Subcutaneous abdominal adipose tissue (tissue), 5 donors: ENCODE data around the gene UNKL.

Experiments
- H3K27ac ChIP-seq: one replicate; pipeline ENCODE4 v1.7.0; 2013; ENCODE audit warnings: low read depth, mild to moderate bottlenecking, inconsistent platforms, low read length, moderate library complexity
- H3K27me3 ChIP-seq, 5 donors: one replicate each; pipeline ENCODE4 v1.7.0; 2013; ENCODE audit warnings: low read length in 5 of 5, inconsistent platforms in 1 of 5; ENCODE audit not compliant: control insufficient read depth in 5 of 5, insufficient read depth in 4 of 5
- H3K36me3 ChIP-seq, 5 donors: one replicate each; pipeline ENCODE4 v1.7.0; 2013; ENCODE audit warnings: low read length in 5 of 5; ENCODE audit not compliant: control insufficient read depth in 5 of 5, insufficient read depth in 5 of 5
- H3K4me1 ChIP-seq, 5 donors: one replicate each; pipeline ENCODE4 v1.7.0; 2013; ENCODE audit warnings: low read length in 5 of 5, mild to moderate bottlenecking in 3 of 5, moderate library complexity in 1 of 5; ENCODE audit not compliant: control insufficient read depth in 5 of 5, insufficient read depth in 5 of 5
- H3K4me3 ChIP-seq, 5 donors: one replicate each; pipeline ENCODE4 v1.7.0; 2013; ENCODE audit warnings: low read length in 5 of 5, low read depth in 1 of 5
- H3K9ac ChIP-seq, 5 donors: one replicate each; pipeline ENCODE4 v1.7.0; 2013; ENCODE audit warnings: low read length in 5 of 5, mild to moderate bottlenecking in 4 of 5, moderate library complexity in 3 of 5
- H3K9me3 ChIP-seq, 5 donors: one replicate each; pipeline ENCODE4 v1.7.0; 2013; ENCODE audit warnings: low read length in 5 of 5; ENCODE audit not compliant: control insufficient read depth in 5 of 5
- donor health status: healthy.
- donor health status: healthy.
- donor health status: healthy.
- donor health status: healthy.
- donor health status: healthy.

Gene UNKL

DNA sequence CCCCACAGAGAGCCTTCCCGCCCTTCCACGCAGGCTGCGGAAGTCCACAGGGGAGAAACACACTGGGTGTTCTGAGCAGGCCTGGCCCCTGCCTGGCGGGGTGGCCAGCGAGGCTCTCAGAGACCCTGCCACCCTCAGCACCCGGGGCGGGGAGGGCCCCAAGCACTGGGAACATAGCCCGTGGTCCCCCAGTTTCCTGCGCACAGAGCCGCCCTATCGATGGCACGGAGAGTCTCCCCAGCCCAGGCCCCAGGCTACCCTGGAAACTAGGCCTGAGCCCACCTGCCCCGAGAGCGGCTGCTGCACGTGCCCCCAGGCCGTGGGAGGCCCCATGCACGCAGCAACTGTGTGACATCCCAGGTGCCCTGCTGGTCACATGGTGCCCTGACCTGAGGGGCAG, 40.1 kb upstream of the UNKL start:
- Histone ChIP-seq H3K4me3 (no peak overlapping the region), H3K9me3 (no peaks in the 10 kb centered on the region), H3K27ac (no peak overlapping the region), H3K4me1 (no peaks in the 10 kb centered on the region), H3K9ac (no peak overlapping the region), H3K36me3 (peaks cover 0 to 93% (median 84%) of the 10 kb centered on the region in 5 donors), H3K27me3 (no peaks in the 10 kb centered on the region)

- H3K27me3 ChIP-seq: no peaks in the 10 kb centered on the region
- no peaks in the 10 kb centered on the region for H3K4me1 ChIP-seq
- no peak overlapping the region for H3K27ac ChIP-seq
- no peak overlapping the region for H3K9ac ChIP-seq
- H3K9me3 ChIP-seq: no peaks in the 10 kb centered on the region
- H3K36me3 ChIP-seq: peaks cover 0 to 96% (median 86%) of the 10 kb centered on the region in 5 donors
- no peak overlapping the region for H3K4me3 ChIP-seq
These were observed 38.8 kb upstream of the UNKL start for GRCh38 chr16:1453316-1453715.

DNA sequence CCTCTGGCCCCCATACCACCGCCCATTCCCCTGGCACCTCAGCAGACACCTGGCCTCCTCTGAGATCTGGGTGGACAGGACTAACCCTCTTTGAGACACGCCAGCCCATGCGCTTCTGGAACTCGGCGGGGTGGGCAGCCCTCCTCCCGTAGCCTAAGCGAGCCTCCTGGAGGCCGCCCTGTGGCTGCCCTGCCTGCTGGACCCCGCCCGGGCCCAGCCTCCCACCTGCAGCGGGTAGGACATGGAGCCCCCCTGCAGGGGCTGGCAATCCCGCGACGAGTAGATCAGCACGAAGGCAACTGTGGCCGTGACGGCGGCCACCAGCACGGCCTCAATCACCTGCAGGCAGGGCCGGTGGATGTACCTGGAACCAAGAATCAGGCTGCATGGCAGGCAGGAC, 38.0 kb upstream of the UNKL start:
- Histone ChIP-seq H3K4me3 (no peak overlapping the region), H3K36me3 (peaks cover 0 to 96% (median 87%) of the 10 kb centered on the region in 5 donors), H3K9me3 (no peaks in the 10 kb centered on the region), H3K9ac (no peak overlapping the region), H3K27ac (no peak overlapping the region), H3K27me3 (no peaks in the 10 kb centered on the region), H3K4me1 (no peaks in the 10 kb centered on the region)

DNA sequence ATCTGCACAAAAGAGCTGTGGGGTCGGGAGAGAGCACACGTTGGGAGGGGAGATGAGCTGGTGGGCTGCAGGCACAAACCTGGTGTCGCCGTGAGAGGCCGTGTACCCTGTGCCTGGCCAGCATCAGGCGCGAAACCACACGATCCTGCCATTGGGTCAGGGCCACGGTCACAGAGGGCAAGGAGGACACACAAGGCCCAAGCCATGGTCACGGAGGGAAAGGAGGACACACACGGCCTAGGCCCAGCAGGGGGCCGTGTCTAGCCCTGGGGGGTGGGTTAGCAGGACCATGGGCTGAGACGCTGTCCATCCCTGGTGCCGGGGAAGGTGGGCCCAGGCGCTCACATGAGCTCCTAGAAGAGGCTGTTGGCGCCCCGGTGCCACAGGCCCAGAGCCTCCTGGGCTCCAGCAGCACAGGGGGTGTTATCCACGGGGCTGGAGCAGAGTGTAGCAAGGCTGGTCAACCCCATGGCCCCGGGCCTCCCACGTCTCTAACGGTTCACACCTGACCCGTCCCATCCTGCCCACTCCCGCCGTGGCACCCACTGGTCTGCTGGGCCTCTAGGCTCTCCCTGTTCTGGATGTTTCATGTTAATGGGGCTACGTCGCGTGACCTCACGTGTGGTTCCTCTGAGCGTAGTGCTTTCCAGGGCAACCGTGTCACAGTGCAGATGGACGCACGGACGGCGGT, 37.3 kb upstream of the UNKL start:
- H3K36me3 ChIP-seq: peaks cover 0 to 95% (median 85%) of the 10 kb centered on the region in 5 donors

DNA sequence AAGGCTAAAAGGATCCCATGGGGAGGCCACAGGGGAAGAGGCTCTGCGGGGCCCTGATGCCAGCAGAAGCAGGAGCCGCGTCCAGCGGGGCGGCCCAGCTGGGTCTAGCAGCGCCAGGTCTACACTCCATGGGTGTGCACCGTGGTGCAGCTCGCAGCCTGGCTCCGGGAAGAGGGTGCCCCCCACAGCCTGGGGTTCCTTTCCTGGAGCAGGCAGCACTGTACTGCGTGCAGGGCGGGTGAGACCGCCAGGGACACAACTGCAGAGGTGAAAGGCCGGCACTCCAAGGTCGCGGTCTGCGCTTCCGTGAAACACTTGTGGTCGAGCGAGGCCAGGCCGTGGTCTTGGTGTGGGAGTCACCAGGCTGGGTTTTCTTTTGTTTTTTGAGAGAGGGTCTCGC, 36.3 kb upstream of the UNKL start:
- H3K4me3 ChIP-seq: no peak overlapping the region
- no peaks in the 10 kb centered on the region for H3K4me1 ChIP-seq
- peaks cover 0 to 98% (median 88%) of the 10 kb centered on the region in 5 donors for H3K36me3 ChIP-seq
- no peak overlapping the region for H3K9ac ChIP-seq
- no peak overlapping the region for H3K27ac ChIP-seq
- no peaks in the 10 kb centered on the region for H3K27me3 ChIP-seq
- no peaks in the 10 kb centered on the region for H3K9me3 ChIP-seq

More for the DNA sequence above, 37.3 kb upstream of the UNKL start:
- no peaks in the 10 kb centered on the region for H3K4me1 ChIP-seq
- H3K27ac ChIP-seq: no peak overlapping the region
- H3K4me3 ChIP-seq: no peak overlapping the region
- H3K9ac ChIP-seq: no peak overlapping the region
- H3K27me3 ChIP-seq: no peaks in the 10 kb centered on the region
- no peaks in the 10 kb centered on the region for H3K9me3 ChIP-seq

DNA sequence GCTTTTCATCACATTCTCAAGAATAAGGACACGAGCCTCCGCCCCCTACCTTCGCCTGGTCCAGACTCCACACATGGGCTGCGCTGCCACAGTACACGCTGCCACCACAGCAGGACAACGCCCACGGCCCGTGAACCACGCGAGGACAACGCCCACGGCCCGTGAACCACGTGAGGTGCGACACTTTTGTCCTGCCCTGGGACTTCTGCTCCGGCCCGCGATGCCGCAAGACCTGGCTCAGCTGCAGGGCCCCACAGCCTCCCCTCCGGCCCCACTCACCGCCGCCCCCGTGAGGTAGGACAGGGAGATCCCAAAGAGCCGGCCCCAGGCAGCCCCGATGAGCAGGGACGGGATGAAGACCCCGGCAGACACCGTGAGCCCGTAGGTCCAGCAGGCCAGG, 35.7 kb upstream of the UNKL start:
- Histone ChIP-seq H3K4me1 (no peaks in the 10 kb centered on the region), H3K9ac (no peak overlapping the region), H3K36me3 (peaks cover 0 to 98% (median 87%) of the 10 kb centered on the region in 5 donors), H3K27ac (no peak overlapping the region), H3K27me3 (no peaks in the 10 kb centered on the region), H3K9me3 (no peaks in the 10 kb centered on the region), H3K4me3 (no peak overlapping the region)

DNA sequence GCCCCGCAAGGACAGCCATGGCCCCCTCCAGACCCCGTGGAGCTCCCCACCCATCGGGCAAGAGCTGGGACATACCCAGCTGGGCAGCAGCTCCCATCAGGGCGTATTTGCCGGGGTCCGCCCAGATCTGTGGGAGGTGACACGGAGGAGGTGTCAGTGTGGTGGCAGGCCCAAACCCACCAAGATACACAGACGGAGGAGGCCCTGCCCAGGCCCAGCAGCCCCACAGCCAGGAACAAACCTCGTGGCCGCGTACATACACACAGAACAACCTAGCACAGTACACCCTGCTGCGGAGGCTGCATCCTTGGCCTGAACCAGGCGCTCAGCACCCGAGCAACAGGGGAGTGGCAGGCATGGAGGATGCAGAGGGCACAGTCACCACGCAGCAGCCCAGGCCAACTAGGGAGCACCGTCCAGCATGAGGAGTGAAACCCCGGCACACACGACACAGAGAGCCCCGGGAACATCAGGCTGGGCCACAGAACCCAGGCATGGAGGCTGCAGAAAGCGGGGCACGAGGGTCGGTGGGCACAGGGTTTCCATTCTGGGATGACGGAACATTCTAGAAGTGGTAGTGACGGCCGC, 34.8 kb upstream of the UNKL start:
- Histone ChIP-seq H3K36me3 (peaks cover 0 to 89% (median 77%) of the 10 kb centered on the region in 5 donors), H3K9me3 (no peaks in the 10 kb centered on the region), H3K4me1 (peaks cover 0 to 3% (median 2%) of the 10 kb centered on the region in 5 donors)

DNA sequence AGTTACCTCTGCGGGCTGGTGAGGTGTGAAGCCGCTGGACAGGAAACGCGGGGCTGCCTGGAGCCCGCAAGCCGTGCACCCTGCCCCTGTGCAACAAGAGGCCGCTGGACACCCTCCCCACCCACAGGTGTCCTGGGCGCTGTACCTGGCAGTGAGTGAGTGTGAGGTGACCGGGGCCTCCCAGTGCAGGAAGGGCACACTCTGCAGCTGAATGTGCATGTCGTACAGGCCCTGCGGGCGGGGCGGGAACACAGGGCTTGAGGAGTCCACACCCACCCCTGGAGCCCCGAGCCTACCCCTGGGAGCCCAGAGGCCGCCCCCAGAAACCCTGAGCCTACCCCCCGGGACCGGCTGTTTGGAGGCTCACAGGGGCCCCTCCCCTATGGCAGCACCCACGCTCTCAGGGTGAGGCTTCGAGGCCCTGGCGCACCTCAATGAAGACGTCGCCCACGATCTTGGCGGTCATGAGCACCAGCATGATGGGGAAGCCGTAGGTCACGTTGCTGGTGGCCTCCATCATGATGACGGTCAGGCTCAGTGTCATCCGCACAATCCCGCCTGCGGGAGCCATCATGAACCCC, 34.1 kb upstream of the UNKL start:
- Histone ChIP-seq H3K4me3 (no peak overlapping the region), H3K9ac (no peak overlapping the region), H3K4me1 (peaks cover 0 to 9% (median 7%) of the 10 kb centered on the region in 5 donors), H3K36me3 (peaks cover 0 to 82% (median 71%) of the 10 kb centered on the region in 5 donors), H3K9me3 (no peaks in the 10 kb centered on the region), H3K27me3 (no peaks in the 10 kb centered on the region), H3K27ac (no peak overlapping the region)

More for the DNA sequence above, 34.8 kb upstream of the UNKL start:
- Histone ChIP-seq H3K4me3 (no peak overlapping the region), H3K27me3 (no peaks in the 10 kb centered on the region), H3K9ac (no peak overlapping the region), H3K27ac (no peak overlapping the region)

DNA sequence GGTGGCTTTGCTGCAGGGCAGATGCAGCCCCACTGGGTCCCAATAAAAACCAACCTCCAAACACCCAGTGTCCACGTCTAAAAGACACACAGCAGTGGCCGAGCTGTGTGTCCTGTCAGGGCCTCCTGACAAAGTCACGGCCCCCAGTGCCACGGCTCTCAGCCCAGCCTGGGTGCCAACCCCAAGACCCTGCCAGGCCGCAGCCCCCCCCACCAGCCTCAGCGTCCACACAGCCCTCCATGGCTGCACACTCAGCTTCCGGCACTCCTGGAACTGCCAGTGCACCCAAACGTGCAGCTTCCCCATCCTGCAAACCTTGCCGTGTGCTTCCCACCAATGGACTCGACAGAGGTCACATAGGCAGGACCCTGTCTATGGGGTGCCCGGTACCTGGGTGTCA, 33.5 kb upstream of the UNKL start:
- peaks cover 0 to 9% (median 7%) of the 10 kb centered on the region in 5 donors for H3K4me1 ChIP-seq
- H3K9me3 ChIP-seq: no peaks in the 10 kb centered on the region
- no peak overlapping the region for H3K9ac ChIP-seq
- peaks cover 0 to 77% (median 65%) of the 10 kb centered on the region in 5 donors for H3K36me3 ChIP-seq
- H3K27ac ChIP-seq: no peak overlapping the region
- no peaks in the 10 kb centered on the region for H3K27me3 ChIP-seq
- H3K4me3 ChIP-seq: no peak overlapping the region
